GM12874 (cell line): ENCODE measurements around the gene PITX1.

Experiments
- CTCF ChIP-seq: IDR thresholded peaks from 2 replicates; pipeline ENCODE4 v1.5.1; 2011; ENCODE audit warnings: low read depth, mild to moderate bottlenecking, control low read depth, low read length, moderate library complexity; ENCODE audit not compliant: insufficient read depth

The PITX1 gene

DNA sequence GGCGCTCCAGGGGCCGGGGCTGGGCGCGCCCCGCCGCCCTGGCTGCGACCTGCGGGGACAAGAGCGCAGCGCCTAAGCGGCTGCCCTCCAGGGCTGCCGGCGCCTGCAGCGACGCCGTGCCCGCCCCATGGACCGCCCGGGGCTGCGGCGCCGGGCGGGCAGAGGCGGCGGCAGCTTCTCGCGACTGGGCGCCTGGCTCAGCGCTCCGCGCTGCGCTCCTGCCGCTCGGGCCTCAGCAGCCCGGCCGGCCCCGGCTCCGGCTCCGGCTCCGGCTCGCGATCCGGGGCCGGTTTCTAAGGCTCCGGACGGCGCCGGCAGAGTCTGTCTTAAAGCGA, at the start of gene PITX1:
Gene PITX1 (minus strand): TSS at position 328 of the 335 bp plus-strand sequence. CDS start 347 bp downstream, outside the sequence.
- no peak for TF ChIP-seq CTCF

DNA sequence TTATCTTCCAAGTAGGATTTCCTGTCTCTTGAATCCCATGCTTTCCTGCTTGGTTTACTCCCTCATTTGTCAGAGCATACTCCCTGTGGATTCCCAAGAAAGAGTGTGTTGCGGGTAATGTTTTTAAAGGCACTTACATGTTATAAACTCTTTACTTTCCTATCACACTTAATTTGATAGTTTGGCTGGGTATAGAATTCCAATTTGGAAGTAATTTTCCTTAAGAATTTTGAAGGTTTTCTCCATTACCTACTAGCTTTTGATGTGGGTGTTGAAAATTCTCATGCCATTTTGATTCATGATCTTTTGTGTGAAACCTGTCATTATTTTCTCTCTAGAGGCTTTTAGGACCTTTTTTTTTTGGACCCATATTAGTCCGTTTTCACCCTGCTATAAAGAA, 47.2 kb upstream of the PITX1 start:
- TF ChIP-seq CTCF = no peak

GRCh38 chr5:135079760-135080159, 45.7 kb upstream of the PITX1 start:
- no peak for TF ChIP-seq CTCF

DNA sequence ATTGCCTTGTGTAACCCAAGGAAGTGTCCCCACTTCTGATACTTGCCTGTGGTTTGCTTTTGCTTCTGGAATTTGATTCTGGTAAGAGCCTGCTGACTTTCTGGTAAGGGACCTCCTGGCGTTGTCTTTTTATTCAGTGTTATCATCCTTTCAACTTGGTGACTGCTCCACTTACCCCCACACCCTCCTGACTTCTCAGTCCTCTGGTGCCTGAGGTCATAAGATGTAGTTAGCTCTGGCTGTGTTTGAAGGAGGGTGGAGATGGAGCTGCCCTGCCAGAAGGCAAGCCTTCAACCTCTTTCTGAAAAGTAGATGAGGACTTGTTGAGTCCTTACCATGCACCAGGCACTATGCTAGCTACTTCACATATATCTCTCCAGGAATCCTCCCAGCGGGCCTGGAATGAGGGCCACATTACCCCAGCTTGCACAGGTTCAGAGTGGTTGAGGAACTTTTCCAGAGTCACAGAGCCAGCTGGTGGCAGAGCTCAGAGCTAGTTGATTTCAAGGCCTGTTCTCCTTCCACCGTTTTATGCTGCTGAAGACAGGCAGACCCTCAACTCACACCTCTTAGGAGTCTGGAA, 45.2 kb upstream of the PITX1 start:
- TF ChIP-seq CTCF = no peak

GRCh38 chr5:135076801-135077200, 42.8 kb upstream of the PITX1 start:
- no peak for TF ChIP-seq CTCF

DNA sequence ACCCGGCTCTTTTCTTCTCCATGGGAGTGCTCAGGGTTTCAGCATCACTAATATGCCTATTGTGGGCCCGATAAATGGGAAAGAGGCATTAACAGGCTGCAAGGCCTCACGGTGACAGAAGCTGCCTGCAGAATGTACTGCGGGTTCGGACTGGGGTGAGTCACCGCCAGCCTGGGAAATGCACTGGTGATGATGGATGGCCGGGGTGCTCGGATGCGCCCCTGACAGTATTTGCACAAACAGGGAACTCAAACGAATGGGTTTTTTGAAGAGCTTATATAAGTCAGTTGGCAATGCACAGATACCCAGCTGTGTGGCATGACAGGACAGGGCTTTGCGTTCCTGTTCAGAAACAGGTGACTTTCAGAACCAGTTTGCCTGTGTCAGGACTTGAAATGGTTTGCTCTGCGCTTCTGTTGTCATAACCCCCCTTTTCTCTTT, 42.0 kb upstream of the PITX1 start:
- TF ChIP-seq CTCF = no peak

GRCh38 chr5:135075621-135076020, 41.6 kb upstream of the PITX1 start:
- no peak for TF ChIP-seq CTCF

DNA sequence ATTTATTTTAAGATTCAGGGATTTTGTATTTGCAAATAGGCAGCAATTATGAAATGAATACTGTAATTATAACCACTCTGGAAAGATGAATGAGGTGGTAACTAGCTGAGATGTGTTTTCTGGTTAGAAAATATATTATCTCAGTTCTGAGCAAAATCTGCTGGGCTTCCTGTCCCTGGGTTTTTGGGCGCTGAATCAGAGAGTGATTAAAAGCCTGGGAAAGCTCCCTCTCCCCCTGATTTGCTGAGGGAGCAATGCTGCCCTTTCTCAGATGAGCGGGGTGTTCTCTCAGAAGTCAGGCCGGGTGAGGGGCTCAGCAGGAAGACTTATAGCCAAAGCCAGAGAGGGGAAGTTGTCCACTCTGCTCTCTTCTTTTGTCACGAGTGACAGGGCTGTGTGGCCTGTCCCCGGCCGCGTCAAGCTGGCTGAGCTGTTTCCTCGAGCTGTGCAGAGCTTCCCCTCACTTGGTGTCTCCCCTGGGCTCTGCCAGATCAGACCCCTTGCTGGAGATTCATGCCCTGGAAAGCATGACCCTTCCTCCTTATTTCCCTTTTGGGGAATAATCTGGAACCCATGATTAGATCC, 39.8 kb upstream of the PITX1 start:
- TF ChIP-seq CTCF = no peak
